Transverse colon (tissue), 3 donors: ENCODE measurements around the gene SMPX.

ENCODE experiments used
- POLR2A ChIP-seq: fragments of 450-650 bp; IDR thresholded peaks from one replicate; pipeline ENCODE4 v1.6.1; 2016; ENCODE audit warnings: antibody characterized with exemption, mild to moderate bottlenecking, moderate library complexity
- TF ChIP-seq, protein P1 (sequence below), 5 experiments: fragments of 200-600 bp in 3 of 5; fragments of 450-650 bp in 2 of 5; sonication (generic) in 3 of 5; IDR thresholded peaks; 1 replicate in 2 of 5; 2 replicates in 3 of 5; pipeline ENCODE4 v1.5.1; 2016 to 2017; ENCODE audit warnings: antibody characterized with exemption in 5 of 5, inconsistent platforms in 3 of 5, mild to moderate bottlenecking in 2 of 5, moderate library complexity in 1 of 5

GRCh38 chrX:21683941-21684340 lies 74.0 kb downstream of the SMPX start:
- TF ChIP-seq POLR2A = no peak
- TF ChIP-seq, protein P1, sequence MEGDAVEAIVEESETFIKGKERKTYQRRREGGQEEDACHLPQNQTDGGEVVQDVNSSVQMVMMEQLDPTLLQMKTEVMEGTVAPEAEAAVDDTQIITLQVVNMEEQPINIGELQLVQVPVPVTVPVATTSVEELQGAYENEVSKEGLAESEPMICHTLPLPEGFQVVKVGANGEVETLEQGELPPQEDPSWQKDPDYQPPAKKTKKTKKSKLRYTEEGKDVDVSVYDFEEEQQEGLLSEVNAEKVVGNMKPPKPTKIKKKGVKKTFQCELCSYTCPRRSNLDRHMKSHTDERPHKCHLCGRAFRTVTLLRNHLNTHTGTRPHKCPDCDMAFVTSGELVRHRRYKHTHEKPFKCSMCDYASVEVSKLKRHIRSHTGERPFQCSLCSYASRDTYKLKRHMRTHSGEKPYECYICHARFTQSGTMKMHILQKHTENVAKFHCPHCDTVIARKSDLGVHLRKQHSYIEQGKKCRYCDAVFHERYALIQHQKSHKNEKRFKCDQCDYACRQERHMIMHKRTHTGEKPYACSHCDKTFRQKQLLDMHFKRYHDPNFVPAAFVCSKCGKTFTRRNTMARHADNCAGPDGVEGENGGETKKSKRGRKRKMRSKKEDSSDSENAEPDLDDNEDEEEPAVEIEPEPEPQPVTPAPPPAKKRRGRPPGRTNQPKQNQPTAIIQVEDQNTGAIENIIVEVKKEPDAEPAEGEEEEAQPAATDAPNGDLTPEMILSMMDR (IDR thresholded peaks at IDR 0.05) = no peak
